GM18909 (cell line): ENCODE results near the gene LRP1B.
A peak's percentile ranks its signal among the peaks of the same experiment; 100 is the strongest.
"Not testable (repeated sequence)": the region's sequence is repeated elsewhere in the genome, so short reads cannot be mapped to it uniquely, and the experiment has no call there.

Source experiments
- ATAC-seq: cut with Tn5 transposase; IDR thresholded peaks from one replicate; pipeline ENCODE4 v1.9.1; 2021; ENCODE audit warnings: mild to moderate bottlenecking; ENCODE audit not compliant: unreplicated experiment, poor library complexity

The LRP1B gene

GRCh38 chr2:140355511-140356090 lies 1775.2 kb downstream of the LRP1B start:
- ATAC-seq: no peak

GRCh38 chr2:140354544-140354943 lies 1776.3 kb downstream of the LRP1B start:
- no peak for ATAC-seq

GRCh38 chr2:140353541-140353940 lies 1777.3 kb downstream of the LRP1B start:
- ATAC-seq: no peak

GRCh38 chr2:140351692-140352091 lies 1779.1 kb downstream of the LRP1B start:
- ATAC-seq: no peak

GRCh38 chr2:140349695-140350094 lies 1781.1 kb downstream of the LRP1B start:
- ATAC-seq: no peak

- no peak for ATAC-seq
Measured at GRCh38 chr2:140348826-140349225, 1782.0 kb downstream of the LRP1B start.

GRCh38 chr2:140344838-140345237 lies 1786.0 kb downstream of the LRP1B start:
- no peak for ATAC-seq

- ATAC-seq: not testable (repeated sequence)
Measured at GRCh38 chr2:140344266-140344665, 1786.5 kb downstream of the LRP1B start.

GRCh38 chr2:140338795-140339194 lies 1792.0 kb downstream of the LRP1B start:
- ATAC-seq: no peak

GRCh38 chr2:140337061-140337460 lies 1793.8 kb downstream of the LRP1B start:
- no peak for ATAC-seq

GRCh38 chr2:140316345-140316744 lies 1814.5 kb downstream of the LRP1B start:
- ATAC-seq: no peak

- no peak for ATAC-seq
Measured at GRCh38 chr2:140311905-140312304, 1818.9 kb downstream of the LRP1B start.

- ATAC-seq: no peak
Measured at GRCh38 chr2:140308706-140309105, 1822.1 kb downstream of the LRP1B start.

GRCh38 chr2:140307532-140307931 lies 1823.3 kb downstream of the LRP1B start:
- ATAC-seq: no peak

- ATAC-seq: peak; percentile 43
Measured at GRCh38 chr2:140295767-140296166, 1835.0 kb downstream of the LRP1B start.

GRCh38 chr2:140288726-140289125 lies 1842.1 kb downstream of the LRP1B start:
- ATAC-seq: no peak

- no peak for ATAC-seq
Measured at GRCh38 chr2:140288213-140288612, 1842.6 kb downstream of the LRP1B start.

- ATAC-seq: no peak
Measured at GRCh38 chr2:140286377-140286776, 1844.4 kb downstream of the LRP1B start.

GRCh38 chr2:140277344-140277743 lies 1853.5 kb downstream of the LRP1B start:
- ATAC-seq: not testable (repeated sequence)

- ATAC-seq: no peak
Measured at GRCh38 chr2:140276661-140277060, 1854.2 kb downstream of the LRP1B start.

GRCh38 chr2:140275427-140275826 lies 1855.4 kb downstream of the LRP1B start:
- no peak for ATAC-seq

GRCh38 chr2:140274891-140275290 lies 1855.9 kb downstream of the LRP1B start:
- no peak for ATAC-seq

GRCh38 chr2:140273958-140274357 lies 1856.9 kb downstream of the LRP1B start:
- no peak for ATAC-seq
